ENCODE results near the gene DHRS7B.

DHRS7B gene

DNA sequence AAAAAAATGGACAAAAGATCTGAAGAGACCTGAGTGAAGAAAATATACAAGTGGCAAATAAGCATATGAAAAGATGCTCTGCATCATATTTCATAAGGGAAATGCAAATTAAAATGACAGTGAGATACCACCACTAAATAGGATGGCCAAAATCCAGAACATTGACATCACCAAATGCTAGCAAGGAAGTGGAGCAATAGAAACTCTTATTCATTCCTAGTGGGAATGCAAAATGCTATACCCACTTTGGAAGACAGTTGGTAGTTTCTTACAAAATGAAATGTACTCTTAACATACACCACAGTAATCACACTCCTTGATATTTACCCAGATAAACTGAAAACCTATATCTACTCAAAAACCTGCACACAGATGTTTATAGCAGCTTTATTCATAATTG lies 33.6 kb downstream of the DHRS7B start:
- DNase-seq, result no peak

DNA sequence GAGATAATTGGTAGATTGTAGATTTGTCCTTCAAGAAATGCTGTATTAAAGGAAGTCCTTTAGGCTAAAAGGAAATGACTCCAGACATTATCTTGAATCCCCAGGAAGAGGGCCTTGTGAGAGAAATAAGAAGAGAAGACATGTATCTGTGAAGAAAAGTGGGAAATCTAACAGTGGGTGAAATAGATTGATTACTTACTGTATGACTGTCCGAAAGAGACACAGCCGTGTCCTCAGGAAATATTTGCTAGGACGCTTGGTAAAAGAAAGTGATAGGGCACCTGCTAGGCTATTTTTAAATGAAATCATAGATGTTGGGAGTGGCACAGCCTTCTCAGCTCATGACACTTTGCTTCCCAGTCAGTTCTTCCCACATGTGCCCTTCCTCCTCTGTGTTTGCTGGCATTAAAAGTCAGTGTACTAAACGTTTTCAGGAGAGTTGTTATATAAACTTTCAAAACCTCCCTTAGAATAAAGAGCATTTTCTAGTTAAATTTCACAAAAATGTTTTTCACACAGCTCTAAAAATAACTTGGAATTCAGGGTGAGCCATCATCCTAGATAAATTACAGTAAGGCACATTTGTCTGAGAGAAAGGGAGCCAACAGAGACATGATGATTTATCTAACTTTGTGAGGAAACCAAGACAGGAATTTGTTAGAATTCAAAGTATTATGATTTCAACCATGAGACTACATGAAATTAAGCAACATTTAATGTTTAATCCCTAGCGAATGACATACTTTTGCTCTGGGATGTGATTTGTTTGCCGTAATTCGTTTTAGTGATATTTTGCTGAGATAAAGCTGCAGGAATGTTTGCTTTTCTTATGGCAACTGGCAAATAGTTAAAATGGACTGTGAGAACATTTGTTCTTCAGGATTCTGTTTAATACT lies 35.0 kb downstream of the DHRS7B start:
- DNase-seq, result no peak

DNA sequence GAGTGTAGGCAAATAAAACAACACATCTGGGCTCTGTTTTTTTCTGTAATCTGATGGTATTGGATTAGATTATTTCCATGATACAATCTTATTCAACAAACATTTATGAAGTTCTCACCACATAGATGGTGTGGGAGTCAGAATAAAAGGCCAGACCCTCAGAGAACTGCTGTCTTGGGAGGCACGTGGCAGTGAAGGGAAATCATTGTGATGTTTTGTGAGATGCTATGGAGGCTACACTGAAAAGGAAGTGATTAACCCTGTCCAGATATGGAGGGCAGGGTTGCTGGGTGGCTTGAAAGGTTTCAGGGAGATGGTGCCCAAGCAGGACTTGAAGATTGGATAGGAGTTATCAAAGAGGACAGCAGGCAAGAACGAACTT lies 35.6 kb downstream of the DHRS7B start:
- no peak for DNase-seq

DNA sequence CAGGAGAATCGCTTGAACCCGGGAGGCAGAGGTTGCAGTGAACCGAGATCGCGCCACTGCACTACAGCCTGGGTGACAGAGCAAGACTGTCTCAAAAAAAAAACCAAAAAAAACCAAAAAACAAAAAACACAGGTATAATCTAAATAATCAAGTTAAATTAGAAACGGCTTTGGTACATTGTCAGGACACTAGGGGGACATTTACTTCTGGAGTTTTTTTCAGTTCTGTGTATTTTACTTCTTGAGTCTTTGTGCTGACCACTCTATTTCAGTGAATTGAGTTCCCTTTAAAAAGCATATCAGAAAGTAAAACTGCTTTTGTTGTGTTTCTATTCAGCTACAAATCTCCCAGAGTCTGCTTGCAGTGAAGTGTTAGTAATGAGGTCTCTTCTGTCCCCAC lies 36.3 kb downstream of the DHRS7B start:
- no peak for DNase-seq

DNA sequence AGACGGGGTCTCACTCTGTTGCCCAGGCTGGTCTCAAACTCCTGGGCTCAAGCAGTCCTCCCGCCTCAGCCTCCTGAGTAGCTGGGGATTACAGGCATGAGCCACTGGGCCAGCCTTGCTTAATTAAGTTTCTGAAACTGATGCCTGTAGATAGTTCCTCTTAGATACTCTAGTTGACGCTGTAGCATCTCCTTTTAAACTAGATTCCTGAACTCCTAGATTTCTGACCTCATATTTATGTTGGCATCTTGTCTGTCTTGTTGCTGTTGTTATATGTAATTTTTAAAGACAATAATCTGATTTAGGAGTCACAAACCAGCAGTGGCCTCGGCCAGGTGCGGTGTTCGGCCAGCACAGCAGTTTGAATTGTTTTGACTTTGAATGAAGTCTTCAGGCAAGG lies 37.5 kb downstream of the DHRS7B start:
- DNase-seq, result no peak

DNA sequence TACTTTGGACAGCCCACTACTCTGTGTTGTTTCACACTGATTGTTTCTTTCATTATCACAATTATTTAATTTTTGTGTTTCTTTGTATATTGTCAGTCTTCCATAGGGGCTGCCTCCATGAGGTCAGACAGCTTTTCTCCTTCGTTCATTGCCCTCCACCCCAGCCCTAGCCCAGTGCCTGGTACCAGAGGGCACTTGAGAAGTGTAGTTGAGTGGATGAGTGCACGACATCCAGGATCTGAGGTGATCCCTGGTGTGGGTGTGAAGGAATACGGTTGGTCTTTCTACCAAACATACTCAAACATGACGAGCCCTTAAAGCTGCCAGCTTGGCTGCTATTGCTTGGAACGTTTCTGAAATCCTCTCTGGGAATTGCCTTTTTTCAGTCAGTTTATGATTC lies 37.9 kb downstream of the DHRS7B start:
- no peak for DNase-seq

DNA sequence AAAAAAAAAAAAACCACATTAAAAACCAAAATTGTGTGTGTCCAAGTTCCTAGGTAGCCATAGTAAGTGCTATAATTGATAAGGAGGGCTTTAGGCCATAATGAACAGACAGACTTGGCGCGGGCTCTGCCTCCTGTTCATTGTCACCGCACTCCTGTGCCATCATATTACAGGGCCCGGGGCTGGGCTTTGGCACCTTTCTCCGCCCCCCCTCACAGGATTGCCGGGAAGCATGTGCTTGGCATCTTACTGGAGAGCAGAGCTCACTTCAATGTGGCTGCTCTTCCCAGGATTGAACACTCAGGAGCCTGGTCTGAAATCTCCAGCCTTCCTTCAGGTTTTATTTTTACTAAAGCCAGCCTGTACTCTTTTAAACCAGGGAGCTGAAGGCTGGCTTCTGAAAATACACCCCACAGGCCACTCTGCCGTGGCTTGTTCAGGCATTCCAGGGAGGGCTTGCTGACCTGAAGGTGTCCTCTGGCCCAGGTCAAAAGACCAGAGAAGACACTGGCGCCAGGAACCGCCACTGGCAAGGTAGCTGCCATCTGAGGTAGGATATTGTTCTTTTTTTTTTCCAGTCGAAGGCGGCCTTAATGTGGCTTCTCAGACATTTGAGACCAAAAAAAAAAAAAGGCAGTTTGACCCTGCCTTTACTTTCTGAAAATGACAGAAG lies 39.3 kb downstream of the DHRS7B start:
- no peak for DNase-seq

DNA sequence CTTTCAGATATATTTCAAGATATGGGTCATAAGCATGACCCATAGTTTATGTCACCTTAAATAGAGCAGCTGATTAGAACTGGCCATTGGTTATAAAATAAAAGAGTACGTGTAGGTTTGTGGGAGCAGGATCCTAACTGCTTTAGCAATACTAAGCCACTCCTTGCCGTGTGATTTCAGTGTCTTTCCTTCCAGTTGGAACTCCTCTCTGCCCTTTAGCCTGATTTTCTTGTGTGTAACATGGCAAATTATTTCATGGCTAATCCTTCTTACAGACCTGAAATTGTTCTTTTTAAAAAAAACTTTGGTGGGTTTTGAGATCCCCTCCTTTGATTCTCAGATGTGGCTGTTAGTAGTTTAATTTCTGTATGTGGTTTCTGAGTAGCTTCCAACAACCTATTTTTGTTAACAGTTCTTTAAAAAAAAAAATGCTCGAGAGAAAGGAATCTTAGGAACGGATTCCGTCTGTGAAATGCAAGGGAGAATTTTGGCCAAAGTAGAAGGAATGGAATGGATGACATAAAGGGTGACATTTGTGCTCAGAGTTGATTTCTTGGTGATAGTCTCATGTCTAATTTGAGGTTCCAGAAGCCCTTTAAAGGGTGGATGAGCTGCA lies 39.9 kb downstream of the DHRS7B start:
- DNase-seq, result no peak

DNA sequence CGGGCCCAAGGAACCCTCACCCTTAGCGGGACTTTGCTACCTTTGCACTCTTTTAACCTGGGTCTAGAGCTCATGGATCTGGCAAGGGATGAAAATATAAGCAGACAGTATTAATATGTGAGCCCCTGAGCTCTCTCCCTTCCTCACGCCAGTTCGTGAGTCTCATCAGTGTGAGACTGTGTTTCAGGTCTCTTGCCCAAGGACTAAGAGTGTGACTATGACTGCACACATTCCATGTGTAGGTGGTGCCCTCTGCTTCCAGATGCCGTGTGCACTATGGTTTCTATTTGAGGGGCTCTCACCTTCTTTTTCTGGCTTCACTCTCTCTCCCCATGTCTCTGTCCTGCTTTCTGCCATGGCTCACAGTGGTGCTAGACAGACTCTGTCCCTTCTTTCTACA lies 40.5 kb downstream of the DHRS7B start:
- DNase-seq, result no peak

DNA sequence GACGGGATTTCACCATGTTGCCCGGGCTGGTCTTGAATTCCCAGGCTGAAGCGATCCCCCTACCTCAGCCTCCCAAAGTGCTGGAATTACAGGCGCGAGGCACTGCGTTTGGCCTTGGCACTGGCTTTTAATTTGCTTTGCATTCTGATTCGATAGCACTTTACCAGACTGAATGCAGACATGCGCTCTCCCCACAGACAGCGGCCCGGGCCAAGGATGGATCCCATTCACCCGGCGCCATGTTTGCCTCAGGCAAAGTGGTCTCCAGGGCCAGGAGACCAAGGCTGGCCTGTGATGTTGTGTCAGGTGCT lies 41.7 kb downstream of the DHRS7B start:
- DNase-seq, result no peak

DNA sequence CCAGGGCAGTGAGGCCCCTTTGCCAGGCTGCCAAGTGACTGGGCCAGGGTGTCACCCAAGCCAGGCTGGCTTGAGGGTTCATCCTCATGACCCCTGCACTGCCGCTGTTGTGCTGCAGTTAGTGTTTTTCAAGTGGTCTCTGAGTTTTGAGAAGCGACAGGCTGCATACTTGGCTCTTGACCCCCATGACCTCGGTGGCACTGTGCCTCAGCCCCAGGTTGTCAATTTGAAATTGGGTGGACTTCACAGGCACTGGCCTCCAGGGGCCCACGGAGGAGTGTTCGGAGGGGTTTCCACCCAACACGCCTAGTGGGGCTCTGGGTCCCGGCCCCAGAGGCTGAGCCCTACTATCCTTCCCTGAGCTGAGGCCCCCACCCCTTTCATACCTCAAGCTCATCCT lies 42.7 kb downstream of the DHRS7B start:
- no peak for DNase-seq

DNA sequence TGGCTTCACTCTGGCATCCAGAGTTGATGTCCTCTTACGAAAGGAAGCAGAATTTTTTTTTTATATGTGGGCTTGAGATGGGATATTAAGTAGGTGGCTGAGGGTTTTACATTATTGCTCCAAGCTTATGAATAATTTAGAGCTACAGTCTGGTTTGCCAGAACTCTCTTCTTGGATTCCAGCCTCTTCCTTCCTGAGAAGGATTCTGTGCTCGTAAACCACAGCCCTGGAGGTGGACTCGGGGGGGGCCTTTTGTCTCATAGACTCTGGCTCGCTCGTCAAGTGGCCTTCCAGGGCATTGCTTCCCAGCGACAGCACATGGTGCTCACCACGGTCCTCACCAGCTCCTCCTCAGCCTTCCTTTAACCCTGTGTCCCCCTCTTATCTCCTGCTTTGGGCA lies 44.0 kb downstream of the DHRS7B start:
- DNase-seq, result no peak

DNA sequence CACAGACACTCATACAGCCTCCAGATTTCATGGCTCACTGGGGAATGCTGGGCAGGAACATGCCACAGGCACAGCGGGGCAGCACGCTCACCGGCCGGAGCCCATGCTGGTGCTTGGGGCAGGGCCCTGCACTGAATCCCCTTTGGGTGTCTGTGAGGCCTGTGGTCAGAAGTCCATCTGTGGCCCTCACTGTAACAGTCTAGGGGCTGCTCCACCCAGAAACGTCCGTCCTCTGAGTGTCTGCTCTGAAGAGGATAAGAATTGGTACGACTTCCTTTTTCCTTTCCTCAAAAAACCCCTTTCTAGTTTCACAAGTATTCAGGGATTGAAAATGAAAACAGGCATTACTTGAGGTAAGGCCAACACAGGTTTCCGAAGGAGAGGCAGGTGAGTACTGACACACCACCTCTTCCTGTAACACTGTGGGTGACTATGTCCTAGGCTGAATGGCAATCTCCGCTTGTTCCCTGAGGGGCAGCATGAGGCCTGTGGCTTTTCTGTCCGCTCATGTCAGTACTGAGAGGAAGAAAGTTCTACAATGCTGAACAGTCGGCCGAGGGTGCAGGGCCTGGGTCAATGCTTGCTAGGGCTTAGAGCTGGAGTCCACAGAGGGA lies 44.7 kb downstream of the DHRS7B start:
- no peak for DNase-seq

DNA sequence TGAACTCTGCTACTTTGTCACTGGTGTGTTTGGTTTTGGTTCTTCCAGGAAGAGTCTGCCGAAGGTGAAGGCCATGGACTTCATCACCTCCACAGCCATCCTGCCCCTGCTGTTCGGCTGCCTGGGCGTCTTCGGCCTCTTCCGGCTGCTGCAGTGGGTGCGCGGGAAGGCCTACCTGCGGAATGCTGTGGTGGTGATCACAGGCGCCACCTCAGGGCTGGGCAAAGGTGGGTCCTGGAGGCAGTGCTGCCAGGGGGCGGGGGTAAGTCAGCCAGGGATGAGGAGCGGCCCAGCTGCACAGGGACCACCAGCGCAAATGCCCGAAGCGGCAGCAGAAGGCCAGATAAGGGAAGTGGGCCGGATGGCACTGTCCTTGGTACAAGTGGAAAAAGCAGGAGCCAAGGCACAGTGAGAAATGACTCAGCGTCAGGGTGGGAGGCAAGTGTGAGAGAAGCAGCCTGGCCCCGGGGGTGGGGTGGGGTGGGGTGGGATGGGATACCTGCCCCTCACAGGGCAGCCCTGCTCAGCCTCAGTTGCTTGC lies 45.3 kb downstream of the DHRS7B start:
- DNase-seq, result no peak

DNA sequence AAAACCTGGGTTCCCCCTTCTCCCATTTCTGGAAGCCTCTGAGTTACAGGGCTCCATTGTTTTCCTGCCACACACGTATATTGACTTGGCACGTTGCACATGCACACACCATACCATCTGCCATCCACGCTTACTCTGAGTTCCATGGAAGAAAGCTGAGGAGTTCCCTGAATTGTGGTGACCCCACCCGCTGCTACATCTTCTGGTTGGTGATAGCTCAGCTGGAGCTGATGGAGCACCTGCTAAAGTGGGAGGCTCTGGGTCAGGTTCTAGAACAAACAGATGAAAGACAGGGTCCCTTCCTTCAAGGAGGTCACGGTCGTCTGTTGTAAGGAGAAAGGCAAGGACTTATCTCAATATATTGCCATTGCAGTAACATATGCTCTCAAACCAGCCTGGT lies 46.1 kb downstream of the DHRS7B start:
- DNase-seq, result no peak

DNA sequence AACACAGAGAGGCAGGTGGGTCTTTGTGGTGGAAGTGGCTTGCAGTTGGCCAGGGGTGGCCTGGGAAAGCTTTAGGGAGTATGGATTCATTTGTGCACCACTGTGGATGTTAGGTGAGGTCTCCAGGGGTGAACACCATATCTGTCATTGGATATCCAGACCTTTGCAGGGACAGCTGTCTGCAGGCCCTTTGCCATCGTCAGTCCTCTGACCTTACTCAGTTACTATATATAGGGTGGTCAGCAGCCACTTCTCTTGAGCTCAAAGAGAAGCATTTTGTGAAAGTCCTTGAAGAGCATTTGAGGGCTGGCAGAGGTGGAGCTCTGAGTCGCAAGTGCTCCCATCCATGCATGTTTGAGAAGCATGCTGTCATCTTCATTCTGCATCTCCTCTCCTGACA lies 46.8 kb downstream of the DHRS7B start:
- DNase-seq, result no peak

DNA sequence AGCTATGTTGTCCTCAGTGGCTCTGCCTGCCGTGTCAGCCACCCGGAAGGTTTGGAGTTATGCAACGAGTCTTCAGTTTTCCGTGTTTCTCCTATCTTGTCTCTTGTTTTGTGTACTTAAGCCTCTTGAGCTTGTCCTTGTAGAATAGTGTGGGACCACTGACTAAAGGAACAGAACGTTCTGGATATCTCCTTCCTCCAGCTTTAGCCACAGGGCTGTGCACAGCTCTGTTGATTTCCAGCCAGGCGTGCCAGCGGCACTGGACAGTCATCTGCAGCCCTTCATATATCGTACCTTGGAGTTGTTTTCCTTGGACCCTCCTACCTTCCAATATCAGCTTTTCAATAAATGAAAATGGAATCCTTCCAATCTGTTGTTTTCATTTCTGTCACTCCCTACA lies 47.4 kb downstream of the DHRS7B start:
- no peak for DNase-seq

DNA sequence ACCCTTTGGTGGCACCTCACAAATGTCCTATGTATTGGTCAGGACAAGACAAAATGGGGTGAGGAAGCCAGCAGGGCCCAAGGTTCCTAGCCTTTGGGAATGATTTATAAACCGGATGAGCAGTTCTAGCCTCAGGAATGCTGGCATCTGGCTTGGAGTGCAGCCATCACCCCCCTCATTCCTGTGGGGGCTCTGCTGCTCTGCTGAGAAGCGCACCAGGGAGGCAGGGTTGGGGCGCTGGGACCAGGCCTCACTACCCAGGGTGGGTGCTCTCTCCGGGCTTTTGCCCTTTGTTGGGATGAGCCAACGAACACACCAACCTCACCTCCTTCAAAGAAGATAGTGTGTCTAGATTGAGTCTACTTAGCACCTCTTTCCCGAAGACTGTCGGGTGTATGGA lies 47.9 kb downstream of the DHRS7B start:
- DNase-seq, result no peak

DNA sequence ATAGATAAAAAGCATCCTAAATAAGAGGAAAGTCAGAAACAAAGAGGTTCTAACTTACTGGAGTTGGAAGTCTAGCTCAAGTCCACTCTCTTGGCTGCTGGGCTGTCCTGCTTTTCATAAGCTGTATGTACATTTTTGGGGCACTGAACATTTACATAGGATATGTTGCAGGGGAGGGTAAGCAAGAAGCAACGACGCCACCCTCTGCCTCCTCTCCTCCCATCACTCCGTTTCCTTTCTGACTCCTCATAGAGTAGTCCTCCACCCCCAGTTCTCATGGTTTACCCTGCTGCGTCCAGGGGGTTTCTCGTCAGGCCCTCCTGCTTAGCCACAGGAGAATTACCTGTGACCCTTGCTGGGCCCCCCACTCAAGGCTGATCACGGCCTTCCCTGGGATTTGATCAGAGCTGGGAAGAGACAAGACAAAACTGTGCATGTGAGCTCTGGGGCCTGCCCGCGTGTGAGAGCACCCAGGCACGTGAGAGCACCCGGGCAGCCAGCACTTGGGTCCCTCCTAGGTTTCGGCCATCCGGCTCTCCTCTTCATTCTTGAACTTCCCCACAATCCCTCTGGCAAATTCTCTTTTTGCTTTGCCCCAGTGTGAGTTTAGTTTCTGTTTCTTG lies 50.1 kb downstream of the DHRS7B start:
- DNase-seq, result no peak

DNA sequence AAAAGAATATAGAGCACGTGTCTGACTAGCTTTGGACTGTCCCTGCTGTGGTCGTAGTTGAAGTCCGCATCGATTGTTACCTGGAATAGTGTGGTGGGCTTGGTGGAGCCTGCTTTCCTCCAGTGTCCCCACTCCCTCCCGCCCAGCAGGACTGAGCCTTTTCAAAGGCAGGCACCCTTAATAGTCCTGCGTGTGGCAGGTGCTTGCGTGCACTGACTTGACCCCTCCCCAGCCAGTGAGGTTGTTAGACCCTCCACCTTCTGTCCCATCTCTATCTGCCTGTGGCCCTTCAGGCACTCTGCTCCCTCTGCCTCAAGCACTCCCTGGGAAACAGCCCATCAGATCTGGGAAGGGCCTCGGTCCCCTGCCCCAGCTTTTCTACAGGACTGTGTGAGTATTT lies 50.6 kb downstream of the DHRS7B start:
- DNase-seq, result no peak

DNA sequence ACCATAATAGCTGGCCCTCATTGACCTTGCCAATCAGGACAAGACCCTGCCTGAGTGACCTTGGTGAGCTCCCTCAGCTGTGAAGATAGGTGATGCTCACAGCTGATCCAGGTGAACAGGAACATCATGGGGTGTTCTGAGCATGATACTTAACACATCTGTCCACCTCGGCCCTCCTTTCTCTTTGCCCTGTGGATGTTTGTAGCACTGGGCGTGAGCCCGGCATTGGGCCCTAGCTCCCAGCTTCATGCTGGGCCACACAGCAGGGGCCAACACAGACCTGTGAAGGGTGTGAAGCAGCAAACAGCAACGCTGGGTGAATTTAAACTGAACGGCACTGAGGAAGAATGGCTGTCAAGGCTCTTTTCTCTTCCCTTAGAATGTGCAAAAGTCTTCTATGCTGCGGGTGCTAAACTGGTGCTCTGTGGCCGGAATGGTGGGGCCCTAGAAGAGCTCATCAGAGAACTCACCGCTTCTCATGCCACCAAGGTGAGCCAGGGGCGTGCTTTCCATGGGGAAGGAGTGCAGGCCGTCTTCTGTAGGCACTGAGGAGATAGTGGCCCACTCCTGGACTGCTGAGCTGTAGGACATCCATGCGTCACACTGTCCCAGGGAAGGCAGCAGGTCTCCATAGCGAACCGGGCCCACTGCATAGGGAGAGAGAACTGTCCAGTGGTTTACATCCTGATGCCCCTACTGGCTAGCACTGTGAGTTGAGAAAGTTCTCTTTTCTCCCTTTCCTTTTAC lies 51.3 kb downstream of the DHRS7B start:
- DNase-seq, result no peak

DNA sequence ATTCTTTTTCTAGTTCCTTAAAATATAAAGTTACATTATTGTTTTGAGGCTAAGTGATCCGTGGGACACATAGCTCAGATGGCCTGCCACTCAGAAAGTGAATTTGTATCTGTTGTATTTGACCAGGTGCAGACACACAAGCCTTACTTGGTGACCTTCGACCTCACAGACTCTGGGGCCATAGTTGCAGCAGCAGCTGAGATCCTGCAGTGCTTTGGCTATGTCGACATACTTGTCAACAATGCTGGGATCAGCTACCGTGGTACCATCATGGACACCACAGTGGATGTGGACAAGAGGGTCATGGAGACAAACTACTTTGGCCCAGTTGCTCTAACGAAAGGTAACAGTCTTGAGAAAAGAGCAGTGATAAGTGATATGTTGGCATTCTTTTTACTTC lies 56.7 kb downstream of the DHRS7B start:
- DNase-seq, result no peak

Data from CD4-positive, alpha-beta T cell treated with Interleukin-1 beta for 1 hour (primary cell).